Upper lobe of right lung (tissue), 1 donor: Measurements from ENCODE around the gene MRM2. TPM values are rescaled to one million over a fixed set of nuclear protein-coding genes. Genes with fewer than 3 reads are reported as not detected.

Experiments
- ATAC-seq: fragments of 200-7000 bp; cut with Tn5 transposase; one replicate; pipeline ENCODE4 v1.9.1; 2020; ENCODE audit warnings: mild to moderate bottlenecking, moderate library complexity
- DNase-seq: peaks from one replicate; pipeline ENCODE4 v3.0.0-alpha.2; 2020
- H3K27ac ChIP-seq: fragments of 200-600 bp; one replicate; pipeline ENCODE4 v1.8.0; 2022
- H3K27me3 ChIP-seq: fragments of 200-600 bp; one replicate; pipeline ENCODE4 v1.8.0; 2022; ENCODE audit warnings: mild to moderate bottlenecking
- H3K36me3 ChIP-seq: fragments of 200-600 bp; one replicate; pipeline ENCODE4 v1.8.0; 2022
- H3K4me1 ChIP-seq: fragments of 200-600 bp; one replicate; pipeline ENCODE4 v1.8.0; 2022
- H3K4me3 ChIP-seq: fragments of 200-600 bp; one replicate; pipeline ENCODE4 v1.8.0; 2022; ENCODE audit warnings: mild to moderate bottlenecking
- H3K9me3 ChIP-seq: fragments of 200-600 bp; one replicate; pipeline ENCODE4 v1.8.0; 2022
- CTCF ChIP-seq: fragments of 200-600 bp; IDR thresholded peaks from one replicate; pipeline ENCODE4 v1.8.0; 2022; ENCODE audit warnings: antibody characterized with exemption
- intact Hi-C: fragments of 100-400 bp; cut with DNase I; formaldehyde crosslinking; loops from one replicate; pipeline ENCODE4 v1.11.0; 2022
- total RNA-seq: library from RNA; stranded (reverse); fragmentation: NEBNext Ultra II Directional; extraction: Animal tissue kit (Norgen Biotek cat#: 25700); gene quantifications from one replicate; pipeline ENCODE4 v1.2.1, GENCODE V29; 2021
- donor health status: DM: no; HTN: yes; CAD: no; lungs with severe emphysema.

Gene MRM2
- total RNA-seq, 1 donor from 2014 or later, result 23.7 TPM

GRCh38 chr7:2197436-2198155 lies 44.4 kb downstream of the MRM2 start:
- Histone ChIP-seq H3K27ac (no peak overlapping the region), H3K27me3 (no peaks in the 10 kb centered on the region), H3K36me3 (peaks cover 12% of the 10 kb centered on the region), H3K9me3 (no peaks in the 10 kb centered on the region), H3K4me1 (no peaks in the 10 kb centered on the region), H3K4me3 (no peak overlapping the region)
- no peak for TF ChIP-seq CTCF
- ATAC-seq (no peak), DNase-seq (peak; percentile 49)
- intact Hi-C loops, result no loop called here

GRCh38 chr7:2196381-2197378 lies 45.3 kb downstream of the MRM2 start:
- Histone ChIP-seq H3K27me3 (no peaks in the 10 kb centered on the region), H3K36me3 (peaks cover 12% of the 10 kb centered on the region), H3K9me3 (no peaks in the 10 kb centered on the region), H3K4me3 (no peak overlapping the region), H3K27ac (no peak overlapping the region), H3K4me1 (no peaks in the 10 kb centered on the region)
- DNase-seq, result peak; percentile 51
- intact Hi-C loops, result no loop called here
- no peak for ATAC-seq
- TF ChIP-seq CTCF, result no peak

GRCh38 chr7:2195400-2196246 lies 46.4 kb downstream of the MRM2 start:
- no peaks in the 10 kb centered on the region for H3K27me3 ChIP-seq
- no peak for ATAC-seq
- no peaks in the 10 kb centered on the region for H3K4me1 ChIP-seq
- H3K4me3 ChIP-seq, result no peak overlapping the region
- intact Hi-C loops, result no loop called here
- no peaks in the 10 kb centered on the region for H3K9me3 ChIP-seq
- peaks cover 11% of the 10 kb centered on the region for H3K36me3 ChIP-seq
- TF ChIP-seq CTCF, result no peak
- peak; percentile 45 for DNase-seq
- H3K27ac ChIP-seq, result no peak overlapping the region

GRCh38 chr7:2193575-2194305 lies 48.3 kb downstream of the MRM2 start:
- no peak overlapping the region for H3K27ac ChIP-seq
- peak; percentile 16 for DNase-seq

More at GRCh38 chr7:2193575-2194305, 48.3 kb downstream of the MRM2 start:
- H3K9me3 ChIP-seq, result no peaks in the 10 kb centered on the region
- no peaks in the 10 kb centered on the region for H3K4me1 ChIP-seq
- no peak for TF ChIP-seq CTCF
- no peak overlapping the region for H3K4me3 ChIP-seq
- H3K36me3 ChIP-seq, result no peaks in the 10 kb centered on the region
- no peaks in the 10 kb centered on the region for H3K27me3 ChIP-seq
- no peak for ATAC-seq
- intact Hi-C loops, result no loop called here
